HEK293 (cell line): ENCODE data around the gene PRDX2.

Experiments
- CTCF ChIA-PET: fragments of 350-600 bp; formaldehyde crosslinking; extraction: SDS; loops from one replicate; lab custom pipeline; 2021; ENCODE audit warnings: antibody characterized with exemption; lab: Yijun Ruan, JAX
- POLR2A ChIA-PET: fragments of 300-600 bp; formaldehyde crosslinking; extraction: SDS; loops from one replicate; lab custom pipeline; 2020; ENCODE audit warnings: antibody characterized with exemption, inconsistent platforms; lab: Yijun Ruan, JAX
- H3K27ac ChIP-seq: fragments of 200-500 bp; sonication (Bioruptor generic); 2 replicates; pipeline ENCODE4 v1.5.1; 2014; ENCODE audit warnings: low read depth, low read length, control low read depth, inconsistent platforms; ENCODE audit errors: extremely low read depth
- H3K36me3 ChIP-seq, 2 experiments: fragments of 200-500 bp in 1 of 2; sonication (Bioruptor generic) in 1 of 2; 1 replicate in 1 of 2; 2 replicates in 1 of 2; pipeline ENCODE4 v1.5.1; 2014 to 2017; ENCODE audit warnings: inconsistent platforms in 2 of 2, low read length in 2 of 2; ENCODE audit not compliant: control insufficient read depth in 2 of 2, insufficient read depth in 1 of 2
- H3K4me1 ChIP-seq: fragments of 200-500 bp; sonication (Bioruptor generic); 2 replicates; pipeline ENCODE4 v1.5.1; 2014; ENCODE audit warnings: mild to moderate bottlenecking, low read length, inconsistent platforms; ENCODE audit not compliant: control insufficient read depth, insufficient read depth
- H3K4me3 ChIP-seq: 2 replicates; pipeline ENCODE4 v1.5.1; 2011; ENCODE audit warnings: low read depth, mild to moderate bottlenecking, control low read depth, low read length, moderate library complexity
- H3K9me3 ChIP-seq: fragments of 200-500 bp; sonication (Bioruptor generic); 2 replicates; pipeline ENCODE4 v1.5.1; 2014; ENCODE audit warnings: low read depth, low read length, inconsistent platforms; ENCODE audit not compliant: control insufficient read depth, insufficient read depth
- BCL11A ChIP-seq: fragments of 450-650 bp; formaldehyde crosslinking; IDR thresholded peaks from 2 replicates; pipeline ENCODE4 v1.5.1; 2016; ENCODE audit warnings: low read depth, missing biosample characterization, missing genetic modification characterization
- EGR2 ChIP-seq: fragments of 450-650 bp; formaldehyde crosslinking; IDR thresholded peaks from 2 replicates; pipeline ENCODE4 v1.5.1; 2016; ENCODE audit warnings: low read depth, missing biosample characterization, missing genetic modification characterization
- GLIS1 ChIP-seq: fragments of 450-650 bp; formaldehyde crosslinking; IDR thresholded peaks from 2 replicates; pipeline ENCODE4 v1.5.1; 2016; ENCODE audit warnings: missing biosample characterization, missing genetic modification characterization
- GLIS2 ChIP-seq: fragments of 450-650 bp; formaldehyde crosslinking; IDR thresholded peaks from 2 replicates; pipeline ENCODE4 v1.5.1; 2016; ENCODE audit warnings: missing biosample characterization, missing genetic modification characterization
- OVOL3 ChIP-seq: fragments of 450-650 bp; formaldehyde crosslinking; IDR thresholded peaks from 2 replicates; pipeline ENCODE4 v1.5.1; 2016; ENCODE audit warnings: missing biosample characterization, missing genetic modification characterization
- SCRT2 ChIP-seq: fragments of 450-650 bp; formaldehyde crosslinking; IDR thresholded peaks from 2 replicates; pipeline ENCODE4 v1.5.1; 2016; ENCODE audit warnings: missing biosample characterization, missing genetic modification characterization
- SP7 ChIP-seq: fragments of 450-650 bp; formaldehyde crosslinking; IDR thresholded peaks from 2 replicates; pipeline ENCODE4 v1.5.1; 2016; ENCODE audit warnings: missing biosample characterization, missing genetic modification characterization
- YY2 ChIP-seq: fragments of 450-650 bp; formaldehyde crosslinking; IDR thresholded peaks from 2 replicates; pipeline ENCODE4 v1.5.1; 2016; ENCODE audit warnings: missing biosample characterization, missing genetic modification characterization
- ZBTB48 ChIP-seq: fragments of 450-650 bp; formaldehyde crosslinking; IDR thresholded peaks from 2 replicates; pipeline ENCODE4 v1.5.1; 2016; ENCODE audit warnings: missing biosample characterization, missing genetic modification characterization
- ZFP37 ChIP-seq: fragments of 450-650 bp; formaldehyde crosslinking; IDR thresholded peaks from 2 replicates; pipeline ENCODE4 v1.5.1; 2016; ENCODE audit warnings: missing biosample characterization, missing genetic modification characterization
- ZNF112 ChIP-seq: fragments of 450-650 bp; formaldehyde crosslinking; IDR thresholded peaks from 2 replicates; pipeline ENCODE4 v1.5.0; 2017; ENCODE audit warnings: missing biosample characterization, missing genetic modification characterization
- ZNF138 ChIP-seq: fragments of 450-650 bp; formaldehyde crosslinking; IDR thresholded peaks from 2 replicates; pipeline ENCODE4 v1.5.1; 2016; ENCODE audit warnings: missing biosample characterization, missing genetic modification characterization, borderline replicate concordance
- ZNF280D ChIP-seq: fragments of 450-650 bp; formaldehyde crosslinking; IDR thresholded peaks from 2 replicates; pipeline ENCODE4 v1.5.1; 2016; ENCODE audit warnings: missing biosample characterization, missing genetic modification characterization
- ZNF768 ChIP-seq: fragments of 450-650 bp; formaldehyde crosslinking; IDR thresholded peaks from 2 replicates; pipeline ENCODE4 v1.5.1; 2018; ENCODE audit warnings: missing biosample characterization, mild to moderate bottlenecking, missing genetic modification characterization
- ZNF776 ChIP-seq: fragments of 450-650 bp; formaldehyde crosslinking; IDR thresholded peaks from 2 replicates; pipeline ENCODE4 v1.5.0; 2017; ENCODE audit warnings: missing biosample characterization, missing genetic modification characterization, borderline replicate concordance
- ZSCAN18 ChIP-seq: fragments of 450-650 bp; formaldehyde crosslinking; IDR thresholded peaks from 2 replicates; pipeline ENCODE4 v1.5.1; 2016; ENCODE audit warnings: missing biosample characterization, missing genetic modification characterization

Gene PRDX2

DNA sequence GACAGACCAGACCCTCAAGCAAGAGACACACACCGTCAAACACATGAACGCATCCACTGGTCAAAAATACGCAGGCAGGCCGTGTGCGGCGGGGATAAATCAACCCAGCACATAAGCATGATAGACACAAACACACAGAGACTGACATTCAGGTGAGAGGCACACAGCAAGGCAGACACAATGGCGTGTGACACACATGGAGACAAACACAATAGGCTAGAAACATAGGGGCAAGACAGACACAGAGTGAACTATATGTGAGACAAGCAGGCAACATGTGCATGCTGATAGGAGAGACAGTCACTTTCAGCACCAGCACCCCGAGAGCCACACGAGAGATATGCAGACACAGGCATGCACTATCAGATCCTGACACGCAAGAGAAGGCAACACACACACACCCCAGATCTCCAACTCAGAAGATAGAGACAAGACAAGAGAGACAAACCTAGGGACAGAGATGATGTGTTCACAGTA, 17.2 kb downstream of the PRDX2 start:
- Histone ChIP-seq H3K4me1 (peaks cover 11% of the 10 kb centered on the region), H3K36me3 (no peaks in the 10 kb centered on the region), H3K27ac (no peak overlapping the region)
- peak; percentile 83; the same call in 1 of the 2 replicates for TF ChIP-seq ZBTB48 (tag by site-specific recombination)
- TF ChIP-seq ZNF280D (tag by site-specific recombination): no peak
- TF ChIP-seq, all 188 proteins: peak for 1
- Histone ChIP-seq H3K9me3 (no peaks in the 10 kb centered on the region), H3K4me3 (no peak overlapping the region)
- POLR2A ChIA-PET: interaction anchor here (2.7 kb wide), 1 partner anchor 8 kb away, joined by 33 read pairs; the partner anchor contains the start of gene JUNB
- CTCF ChIA-PET: no interaction called here

GRCh38 chr19:12783849-12784393, 17.7 kb downstream of the PRDX2 start:
- Histone ChIP-seq H3K4me1 (peaks cover 6% of the 10 kb centered on the region), H3K4me3 (no peak overlapping the region), H3K9me3 (no peaks in the 10 kb centered on the region), H3K27ac (no peak overlapping the region), H3K36me3 (no peaks in the 10 kb centered on the region)
- TF ChIP-seq GLIS1 (tag by site-specific recombination) (peak; percentile 29), ZFP37 (tag by site-specific recombination) (no peak), YY2 (tag by site-specific recombination) (no peak), SP7 (no peak), SCRT2 (tag by site-specific recombination) (peak; percentile 41; the same call in 1 of the 2 replicates), ZSCAN18 (tag by site-specific recombination) (no peak), ZNF112 (tag by site-specific recombination) (no peak), GLIS2 (peak; percentile 47), ZNF776 (no peak), ZNF138 (no peak)
- ChIA-PET POLR2A (interaction anchor here (2.7 kb wide), 1 partner anchor 8 kb away, joined by 33 read pairs; the partner anchor contains the start of gene JUNB), CTCF (no interaction called here)

GRCh38 chr19:12783291-12783848, 18.2 kb downstream of the PRDX2 start:
- Histone ChIP-seq H3K27ac (no peak overlapping the region; the same call in 1 of the 2 replicates), H3K9me3 (no peaks in the 10 kb centered on the region), H3K4me3 (no peak overlapping the region), H3K36me3 (no peaks in the 10 kb centered on the region), H3K4me1 (peaks cover 5% of the 10 kb centered on the region; the same call in 1 of the 2 replicates)
- ChIA-PET POLR2A (interaction anchor here (0.7 to 2.7 kb wide), 4 partner anchors 9 to 150 kb away, joined by 4 to 33 read pairs (median 6); partner anchors contain the start of genes FARSA and JUNB), CTCF (interaction anchor here (2.4 to 11.4 kb wide), 2 partner anchors 11 to 13 kb away, joined by 6 to 234 read pairs; partner anchors contain the start of genes JUNB, PRDX2 and THSD8)
- TF ChIP-seq OVOL3 (no peak), EGR2 (tag by site-specific recombination) (no peak), BCL11A (tag by site-specific recombination) (no peak), GLIS1 (tag by site-specific recombination) (peak; percentile 14; the same call in 1 of the 2 replicates), ZNF768 (tag by site-specific recombination) (no peak)
